G401.6 (cell line): Measurements from ENCODE around the gene UBN1.
"Not testable (repeated sequence)": the region's sequence is repeated elsewhere in the genome, so short reads cannot be mapped to it uniquely, and the experiment has no call there.

Experiments used
- FAIRE-seq: peaks from 2 replicates; lab custom pipeline; 2012; peaks lifted over from hg19 to GRCh38; lab: Jason Lieb, UNC

The UBN1 gene

GRCh38 chr16:4904942-4905615 lies 57.8 kb downstream of the UBN1 start:
- FAIRE-seq, result no peak

DNA sequence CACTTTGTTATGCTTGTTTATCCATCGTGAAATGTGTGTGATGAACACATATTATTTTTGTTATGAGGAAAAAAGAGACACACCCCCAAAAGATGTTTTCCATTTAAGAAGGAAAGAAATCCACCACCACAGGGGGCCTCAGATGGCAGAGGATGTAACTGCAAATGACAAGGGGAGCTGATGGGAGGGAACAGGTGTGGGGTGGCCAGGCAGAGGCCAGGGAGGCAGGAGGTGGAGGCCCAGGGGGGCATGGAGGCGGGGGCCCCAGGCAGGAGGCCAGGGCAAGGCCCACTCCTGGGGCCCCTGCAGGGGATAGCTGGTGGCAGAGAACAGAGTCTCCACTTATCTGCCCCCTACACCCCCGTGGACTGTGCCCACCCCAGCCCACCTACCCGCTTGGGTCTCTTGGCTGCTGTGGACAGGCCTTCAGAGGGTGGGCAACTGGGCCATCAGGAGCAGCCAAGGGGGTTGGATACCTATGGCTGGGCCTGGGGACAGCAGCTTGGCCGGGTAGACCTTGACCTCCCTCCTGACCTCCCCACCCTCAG lies 61.6 kb downstream of the UBN1 start:
- no peak for FAIRE-seq

GRCh38 chr16:4909825-4910224 lies 62.5 kb downstream of the UBN1 start:
- no peak for FAIRE-seq

DNA sequence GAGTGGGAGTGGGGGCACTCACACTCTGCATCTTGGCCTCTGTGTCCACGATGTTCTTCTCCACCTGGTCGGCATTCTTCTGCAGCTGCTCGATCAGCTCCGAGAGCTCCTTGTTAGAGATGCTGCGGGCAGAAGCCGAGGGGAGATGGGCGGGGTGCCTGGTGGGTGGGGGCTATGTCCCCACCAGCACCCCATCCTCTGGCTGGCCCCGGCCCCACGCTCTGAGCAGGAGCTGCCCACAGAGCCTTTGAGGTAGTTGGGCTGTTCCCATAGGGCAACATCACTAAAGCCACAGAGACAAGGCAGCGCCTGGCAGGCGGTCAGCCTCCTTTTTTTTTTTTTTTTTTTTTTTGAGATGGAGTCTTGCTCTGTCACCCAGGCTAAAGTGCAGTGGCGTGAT lies 63.5 kb downstream of the UBN1 start:
- no peak for FAIRE-seq

GRCh38 chr16:4911970-4912386 lies 64.7 kb downstream of the UBN1 start:
- no peak for FAIRE-seq

DNA sequence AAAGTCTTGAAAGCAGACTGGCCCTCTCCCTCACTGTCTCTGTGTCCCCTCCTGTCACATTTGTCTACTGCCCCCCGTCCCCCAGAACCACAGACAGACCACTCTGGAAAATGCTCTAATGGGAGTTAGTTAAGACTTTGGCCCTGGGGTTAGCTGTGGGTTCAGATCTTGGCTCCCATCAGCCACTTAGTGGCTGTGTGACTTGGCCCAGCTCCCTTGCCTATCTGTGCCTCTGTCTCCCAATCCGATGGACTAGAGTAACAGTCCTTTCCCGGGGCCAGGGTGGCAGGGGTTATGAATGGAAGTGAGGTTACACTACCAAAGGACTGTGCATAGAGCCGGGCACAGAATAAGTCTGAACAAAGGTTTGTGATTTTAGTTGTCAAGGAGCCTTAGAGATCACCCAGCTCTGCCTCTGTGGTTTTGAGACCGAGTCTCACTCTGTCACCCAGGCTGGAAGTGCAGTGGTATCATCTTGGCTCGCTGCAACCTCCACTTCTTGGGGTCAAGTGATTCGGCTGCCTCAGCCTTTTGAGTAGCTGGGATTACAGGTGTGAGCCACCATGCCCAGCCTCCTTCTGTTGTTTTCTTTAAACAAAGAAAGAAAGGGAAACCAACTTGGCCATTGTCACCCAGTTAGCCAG lies 66.0 kb downstream of the UBN1 start:
- no peak for FAIRE-seq

- FAIRE-seq, result no peak
Observed at GRCh38 chr16:4913774-4914525, 66.7 kb downstream of the UBN1 start.

DNA sequence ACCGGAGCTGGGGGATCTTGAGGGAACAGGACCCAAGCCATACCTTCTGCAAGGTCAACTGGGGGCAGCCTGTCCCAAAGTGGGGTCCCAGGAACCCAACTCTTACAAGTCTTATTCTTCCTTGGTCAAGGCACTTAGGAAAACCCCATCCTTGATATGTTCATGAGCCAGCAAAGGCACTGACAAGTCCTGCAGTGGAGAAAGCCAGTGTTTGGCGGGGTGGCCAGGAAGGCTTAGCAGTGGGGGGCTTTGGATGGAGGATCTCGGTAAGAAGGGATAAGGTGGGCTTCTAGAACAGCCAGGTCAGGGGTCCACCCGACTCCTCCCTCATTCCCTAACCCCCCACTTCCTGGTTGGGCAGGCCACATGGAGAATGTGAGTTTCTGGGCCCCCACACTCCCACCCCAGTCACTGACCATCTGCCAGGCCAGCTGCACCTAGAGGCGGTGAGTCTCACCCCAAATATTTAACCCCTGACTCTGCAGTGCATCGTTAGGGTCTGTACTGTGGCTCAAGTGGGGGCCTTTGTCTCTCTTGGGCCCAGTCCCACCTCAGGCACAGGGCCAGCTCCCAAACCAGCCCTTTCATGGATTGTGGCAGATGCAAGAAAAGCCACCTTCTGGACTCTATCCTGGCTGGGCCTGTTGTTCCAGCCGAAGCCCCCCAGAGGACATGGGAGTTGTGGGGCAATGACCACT lies 67.4 kb downstream of the UBN1 start:
- FAIRE-seq, result no peak

DNA sequence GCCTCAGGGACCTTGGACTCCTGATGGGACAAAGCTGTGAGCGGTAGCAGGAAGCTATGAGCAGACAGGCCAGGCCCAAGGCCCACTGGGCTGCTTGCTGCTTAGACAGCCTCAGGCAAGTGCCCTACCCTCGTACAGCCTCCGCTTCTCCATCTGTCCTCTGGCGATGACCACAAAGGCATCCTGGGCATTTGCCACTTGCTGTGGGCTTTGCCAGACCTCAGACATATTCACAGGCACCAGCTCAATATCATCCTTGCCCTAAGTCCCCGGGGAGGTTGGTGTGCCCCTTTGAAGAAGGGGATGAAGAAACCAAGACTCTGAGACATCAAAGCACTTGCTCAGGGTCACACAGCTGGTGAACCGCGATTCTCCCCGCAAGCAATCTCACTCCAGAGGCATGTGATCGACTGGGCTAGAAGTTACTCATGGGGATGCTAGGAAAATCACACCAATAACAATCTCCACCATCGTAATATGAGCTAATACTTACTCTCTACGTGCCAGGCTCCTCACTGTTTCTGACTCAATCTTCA lies 68.0 kb downstream of the UBN1 start:
- no peak for FAIRE-seq

DNA sequence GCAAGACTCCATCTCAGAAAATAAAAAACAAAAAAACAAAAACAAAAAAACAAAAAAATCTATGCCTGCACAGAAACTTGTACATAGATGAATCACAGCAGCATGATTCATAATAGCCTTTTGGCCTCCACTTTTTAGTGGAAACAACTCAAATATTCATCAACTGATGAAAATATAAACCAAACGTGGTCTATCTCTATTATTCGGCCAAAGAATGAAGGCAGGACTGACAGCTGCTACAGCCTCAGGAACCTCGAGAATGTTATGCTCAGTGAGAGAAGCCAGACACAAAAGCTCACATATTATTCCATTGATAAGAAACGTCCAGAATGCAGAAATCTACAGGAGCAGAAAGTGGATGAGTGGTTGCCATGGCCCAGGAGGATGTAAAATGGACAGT lies 69.8 kb downstream of the UBN1 start:
- FAIRE-seq, result no peak

DNA sequence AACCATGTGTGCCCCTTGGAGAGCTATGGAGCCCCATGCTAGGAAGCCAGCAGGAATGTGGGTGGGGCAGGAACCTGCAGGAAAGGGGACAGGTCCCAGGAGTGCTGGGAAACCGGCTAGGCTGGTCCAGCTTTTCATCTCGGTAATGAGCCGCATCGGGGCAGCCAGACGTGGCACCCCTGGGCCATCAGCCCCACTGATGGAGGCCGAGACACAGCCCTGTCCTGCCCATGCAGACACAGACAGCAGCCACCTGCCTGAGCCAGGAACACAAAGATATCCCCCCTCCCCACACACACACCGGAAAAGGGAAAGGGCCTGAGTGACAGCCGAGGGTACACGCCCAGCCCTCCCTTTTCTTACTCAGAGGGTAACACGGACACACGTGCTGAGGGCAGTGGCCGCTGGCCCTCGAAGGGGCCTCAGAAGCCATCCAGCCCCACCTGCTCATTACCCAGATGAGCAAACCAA lies 71.5 kb downstream of the UBN1 start:
- FAIRE-seq, result no peak

DNA sequence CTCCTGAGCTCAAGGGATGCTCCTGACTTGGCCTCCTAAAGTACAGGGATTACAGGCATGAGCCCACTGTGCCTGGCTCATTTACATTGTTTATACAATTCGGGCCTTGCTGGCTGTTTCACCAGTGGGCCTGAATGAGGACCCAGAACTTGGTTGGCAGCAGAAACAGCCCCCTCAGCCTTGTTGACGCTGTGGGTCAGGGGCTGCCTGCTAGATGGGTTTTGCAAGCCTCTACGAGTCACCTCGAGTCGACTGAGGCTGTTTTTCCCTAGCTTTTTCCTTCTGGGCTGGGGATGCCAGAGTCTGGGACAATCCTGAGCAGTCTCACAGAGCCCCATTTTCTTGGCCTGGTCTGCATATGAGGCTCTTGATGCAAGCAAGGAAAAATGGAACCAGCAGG lies 73.5 kb downstream of the UBN1 start:
- no peak for FAIRE-seq

- FAIRE-seq, result no peak
Observed at GRCh38 chr16:4922721-4923342, 75.6 kb downstream of the UBN1 start.

- no peak for FAIRE-seq
Observed at GRCh38 chr16:4923853-4924252, 76.6 kb downstream of the UBN1 start.

DNA sequence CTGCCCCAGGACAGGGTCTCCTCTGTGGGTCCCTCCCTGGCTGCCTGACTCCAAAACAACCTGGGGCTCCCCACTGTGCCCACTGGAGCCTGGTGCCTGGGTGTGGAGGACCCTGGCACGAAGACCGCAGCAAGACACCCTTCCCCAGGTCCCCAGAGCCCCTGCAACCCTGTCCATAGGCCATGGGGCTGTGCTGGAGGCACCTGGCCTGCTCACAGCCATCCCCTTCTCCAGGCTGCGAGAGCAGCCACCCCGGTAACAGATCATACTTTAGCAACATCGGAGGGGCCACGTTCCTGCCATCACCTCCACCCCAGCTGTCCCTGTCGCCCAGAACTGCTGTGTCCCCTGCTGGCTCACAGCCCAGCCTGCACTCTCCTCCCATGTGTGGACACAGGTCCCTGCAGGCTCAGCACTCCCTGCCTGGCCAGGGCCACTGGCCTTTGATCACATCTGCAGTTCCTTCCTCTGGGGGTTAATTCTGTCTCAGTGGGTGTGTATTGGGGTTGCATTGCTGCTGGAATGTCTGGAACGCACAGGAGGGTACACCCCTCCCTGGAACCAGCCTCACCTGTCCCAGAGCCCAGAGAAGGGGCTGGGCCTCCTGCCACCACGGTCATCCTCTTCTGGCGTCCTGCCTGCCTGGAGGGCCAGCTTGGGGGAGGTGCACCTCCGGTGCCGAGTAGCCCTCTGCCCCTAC lies 77.5 kb downstream of the UBN1 start:
- no peak for FAIRE-seq

DNA sequence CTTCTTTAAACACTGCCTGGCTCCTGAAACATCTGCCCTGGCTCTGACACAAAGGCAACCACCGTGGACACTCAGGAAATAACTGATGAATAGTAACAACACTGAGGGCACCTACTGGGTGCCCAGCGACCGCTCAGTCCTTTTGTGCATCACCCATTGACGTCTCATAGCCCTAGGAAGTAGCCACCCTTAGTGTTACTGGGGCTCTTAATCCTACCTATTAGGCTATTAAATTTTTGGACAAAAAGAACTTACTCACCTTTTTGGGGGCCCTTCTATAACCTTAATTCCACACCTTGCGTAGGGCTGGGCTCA lies 78.0 kb downstream of the UBN1 start:
- no peak for FAIRE-seq

GRCh38 chr16:4925791-4926190 lies 78.5 kb downstream of the UBN1 start:
- FAIRE-seq, result no peak

- FAIRE-seq, result no peak
Observed at GRCh38 chr16:4926928-4927327, 79.6 kb downstream of the UBN1 start.

DNA sequence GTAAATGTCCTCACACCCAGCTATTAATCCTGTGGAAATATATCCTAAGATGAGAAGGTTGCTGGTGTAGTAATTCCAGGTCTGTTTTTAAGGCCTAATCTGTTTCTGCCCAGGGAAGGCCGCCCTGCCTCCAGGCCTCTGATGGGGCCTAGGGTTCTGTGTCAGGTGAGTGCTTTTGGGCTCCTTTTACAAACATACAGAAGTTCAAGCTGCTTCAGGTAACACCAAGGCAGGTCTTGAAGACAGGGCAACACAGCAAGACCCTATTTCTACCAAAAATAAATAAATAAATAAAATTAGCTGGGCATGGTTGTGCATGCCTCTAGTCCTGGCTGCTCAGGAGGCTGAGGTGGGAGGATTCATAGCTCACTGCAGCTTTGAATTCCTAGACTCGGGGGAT lies 80.4 kb downstream of the UBN1 start:
- FAIRE-seq, result no peak

DNA sequence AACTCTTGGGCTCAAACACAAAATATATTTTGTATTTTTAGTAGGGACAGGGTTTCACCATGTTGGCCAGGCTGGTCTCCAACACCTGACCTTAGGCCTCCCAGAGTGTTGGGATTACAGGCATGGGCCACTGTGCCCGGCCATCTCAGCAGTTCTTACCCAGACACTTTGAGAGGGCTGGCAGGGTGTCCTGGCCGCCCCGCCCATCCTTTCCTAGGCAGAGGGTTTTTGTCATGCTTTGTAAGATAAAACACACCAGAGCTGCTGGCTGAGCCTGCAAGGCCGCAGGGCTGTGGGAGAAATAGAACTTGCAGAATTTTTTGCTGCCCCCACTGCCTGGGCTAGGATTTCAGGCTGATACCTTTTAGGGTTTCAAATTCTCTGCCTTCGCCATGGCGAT lies 80.9 kb downstream of the UBN1 start:
- FAIRE-seq, result no peak

GRCh38 chr16:4929619-4930018 lies 82.3 kb downstream of the UBN1 start:
- not testable (repeated sequence) for FAIRE-seq
